ENCODE results near the gene HSF5. TPM values are rescaled to one million over a fixed set of nuclear protein-coding genes. Genes with fewer than 3 reads are reported as not detected.

HSF5 gene
- total RNA-seq, 1 experiment from 2014 or later: not detected

- Mint-ChIP-seq H3K4me1 (peaks cover 26 to 29% of the 10 kb centered on the region in 2 experiments), H3K27me3 (ENCODE audit: low read depth) (peaks cover 30% of the 10 kb centered on the region), H3K9me3 (no peaks in the 10 kb centered on the region), H3K4me3 (no peak overlapping the region), H3K36me3 (ENCODE audit: insufficient read depth in 1 of 3, low read depth in 3 of 3) (no peaks in the 10 kb centered on the region), H3K27ac (no peak overlapping the region; a peak in 1 of 7 replicates)
- Histone ChIP-seq H4K5ac (ENCODE audit: insufficient read length, low read depth, low read length) (no peak overlapping the region), H3K23ac (ENCODE audit: insufficient read length, low read depth, low read length) (no peak overlapping the region), H3K14ac (ENCODE audit: insufficient read depth, low read length) (no peak overlapping the region), H2BK12ac (ENCODE audit: insufficient read length, low read depth, low read length) (no peak overlapping the region), H3K79me2 (ENCODE audit: insufficient read depth, low read length) (no peaks in the 10 kb centered on the region), H2BK120ac (ENCODE audit: low read depth, low read length, poor library complexity, severe bottlenecking) (no peak overlapping the region), H3K9ac (ENCODE audit: extremely low read depth, insufficient read length, low read length) (no peak overlapping the region), H2AK5ac (ENCODE audit: insufficient read length, low read length) (no peak overlapping the region), H2AFZ (ENCODE audit: low read length) (no peak overlapping the region), H3K4me2 (ENCODE audit: insufficient read depth, insufficient read length, low read length) (no peak overlapping the region), H3K56ac (ENCODE audit: insufficient read length, low read depth, low read length) (no peak overlapping the region), H2BK20ac (ENCODE audit: low read depth, low read length, poor library complexity, severe bottlenecking) (no peak overlapping the region), H3K18ac (ENCODE audit: insufficient read length, low read depth, low read length) (no peak overlapping the region), H3K4ac (ENCODE audit: low read depth, low read length) (no peak overlapping the region), H3K27ac (ENCODE audit: insufficient read length, low read depth, low read length) (no peak overlapping the region), H4K20me1 (ENCODE audit: control insufficient read depth, insufficient read depth, insufficient read length) (no peaks in the 10 kb centered on the region), H4K91ac (ENCODE audit: insufficient read length, low read depth, low read length) (no peak overlapping the region), H3K79me1 (ENCODE audit: insufficient read depth, low read depth, low read length, poor library complexity, severe bottlenecking) (no peaks in the 10 kb centered on the region), H3K4me1 (ENCODE audit: insufficient read depth, low read length) (peaks cover 9% of the 10 kb centered on the region), H3K27me3 (ENCODE audit: insufficient read depth, low read length) (no peaks in the 10 kb centered on the region; the same call in 1 of the 2 replicates), H2BK5ac (ENCODE audit: insufficient read length, low read length) (no peak overlapping the region), H3T11ph (ENCODE audit: low read length) (no peak overlapping the region), H2BK15ac (ENCODE audit: low read depth, low read length) (no peak overlapping the region), H4K8ac (replicated peaks; ENCODE audit: insufficient read length, low read depth, low read length) (no peak overlapping the region), H3K23me2 (ENCODE audit: insufficient read length, low read depth, low read length, poor library complexity, severe bottlenecking) (no peaks in the 10 kb centered on the region), H3K9me3 (ENCODE audit: control insufficient read depth, low read depth, low read length) (no peaks in the 10 kb centered on the region)
- TF ChIP-seq, protein P1, sequence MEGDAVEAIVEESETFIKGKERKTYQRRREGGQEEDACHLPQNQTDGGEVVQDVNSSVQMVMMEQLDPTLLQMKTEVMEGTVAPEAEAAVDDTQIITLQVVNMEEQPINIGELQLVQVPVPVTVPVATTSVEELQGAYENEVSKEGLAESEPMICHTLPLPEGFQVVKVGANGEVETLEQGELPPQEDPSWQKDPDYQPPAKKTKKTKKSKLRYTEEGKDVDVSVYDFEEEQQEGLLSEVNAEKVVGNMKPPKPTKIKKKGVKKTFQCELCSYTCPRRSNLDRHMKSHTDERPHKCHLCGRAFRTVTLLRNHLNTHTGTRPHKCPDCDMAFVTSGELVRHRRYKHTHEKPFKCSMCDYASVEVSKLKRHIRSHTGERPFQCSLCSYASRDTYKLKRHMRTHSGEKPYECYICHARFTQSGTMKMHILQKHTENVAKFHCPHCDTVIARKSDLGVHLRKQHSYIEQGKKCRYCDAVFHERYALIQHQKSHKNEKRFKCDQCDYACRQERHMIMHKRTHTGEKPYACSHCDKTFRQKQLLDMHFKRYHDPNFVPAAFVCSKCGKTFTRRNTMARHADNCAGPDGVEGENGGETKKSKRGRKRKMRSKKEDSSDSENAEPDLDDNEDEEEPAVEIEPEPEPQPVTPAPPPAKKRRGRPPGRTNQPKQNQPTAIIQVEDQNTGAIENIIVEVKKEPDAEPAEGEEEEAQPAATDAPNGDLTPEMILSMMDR (conservative IDR thresholded peaks at IDR 0.05): no peak
- DNase-seq: no peak
- no CpG with 5 or more reads among the region's 2 CpGs for WGBS (ENCODE audit: extremely low coverage, insufficient read length, low lambda C conversion rate)
These were observed 97.3 kb downstream of the HSF5 start for GRCh38 chr17:58390884-58391283.

Measured in H9 (cell line).